GM12878 (cell line): ENCODE measurements around the gene PHACTR1. TPM values are rescaled to one million over a fixed set of nuclear protein-coding genes. Genes with fewer than 3 reads are reported as not detected.

Source experiments
- ATAC-seq: fragments of 200-7000 bp; cut with Tn5 transposase; 3 replicates; pipeline ENCODE4 v1.9.1; 2020; ENCODE audit warnings: mild to moderate bottlenecking, moderate library complexity
- BruUV-seq: library from RNA; stranded (reverse); fragments of 400-500 nt; replicated peaks from 2 replicates; lab custom pipeline; 2021; lab: Mats Ljungman, UMichigan
- CTCF ChIA-PET: fragments of 300-600 bp; sonication (Branson Sonifier 250); formaldehyde crosslinking; extraction: SDS; loops from one replicate; lab custom pipeline; 2021; ENCODE audit warnings: inconsistent platforms; lab: Yijun Ruan, JAX
- POLR2A ChIA-PET: fragments of 350-600 bp; formaldehyde crosslinking; extraction: SDS; loops from one replicate; lab custom pipeline; 2021; ENCODE audit warnings: inconsistent platforms; lab: Charles Lee
- RAD21 ChIA-PET: fragments of 300-600 bp; sonication (Branson Sonifier 250); formaldehyde crosslinking; loops from one replicate; lab custom pipeline; 2023; ENCODE audit warnings: antibody characterized with exemption; ENCODE audit not compliant: unreplicated experiment; lab: Charles Lee
- SMC1A ChIA-PET: fragments of 300-600 bp; sonication (Branson Sonifier 250); formaldehyde crosslinking; loops from one replicate; lab custom pipeline; 2023; ENCODE audit not compliant: unreplicated experiment, uncharacterized antibody; lab: Charles Lee
- DNase-seq: peaks from one replicate; pipeline ENCODE4 v3.0.0-alpha.2; 2011; ENCODE audit warnings: low read depth, low spot score
- FAIRE-seq: peaks from 3 replicates; lab custom pipeline; 2011; peaks lifted over from hg19 to GRCh38; lab: Jason Lieb, UNC
- H2AFZ ChIP-seq: 2 replicates; pipeline ENCODE4 v1.6.0; 2011; ENCODE audit warnings: low read depth, low read length, control low read depth; ENCODE audit not compliant: control insufficient read depth
- H3K27ac ChIP-seq: 2 replicates; pipeline ENCODE4 v1.5.1; 2011; ENCODE audit warnings: control low read depth; ENCODE audit not compliant: control insufficient read depth, insufficient read depth
- H3K27me3 ChIP-seq, 2 experiments: replicated peaks in 1 of 2; 2 replicates each; pipeline versions ENCODE4 v1.6.0 to v1.6.1; 2011; ENCODE audit warnings: low read length in 1 of 2; ENCODE audit not compliant: control insufficient read depth in 2 of 2, insufficient read depth in 2 of 2
- H3K36me3 ChIP-seq, 2 experiments: 2 replicates each; pipeline ENCODE4 v1.5.1; 2011; ENCODE audit warnings: low read length in 1 of 2; ENCODE audit not compliant: control insufficient read depth in 2 of 2, insufficient read depth in 2 of 2
- H3K4me1 ChIP-seq: 2 replicates; pipeline ENCODE4 v1.6.1; 2011; ENCODE audit warnings: mild to moderate bottlenecking, low read length, moderate library complexity, mixed read lengths; ENCODE audit not compliant: control insufficient read depth, insufficient read depth
- H3K4me2 ChIP-seq: 2 replicates; pipeline ENCODE4 v1.6.0; 2011; ENCODE audit warnings: control low read depth; ENCODE audit not compliant: control insufficient read depth, insufficient read depth
- H3K4me3 ChIP-seq: fragments of 200-600 bp; sonication (generic); 2 replicates; pipeline ENCODE4 v1.5.1; 2016
- H3K79me2 ChIP-seq: 2 replicates; pipeline ENCODE4 v1.6.0; 2011; ENCODE audit warnings: low read length; ENCODE audit not compliant: control insufficient read depth, insufficient read depth
- H3K9ac ChIP-seq: 2 replicates; pipeline ENCODE4 v1.8.0; 2011; ENCODE audit warnings: low read length, control low read depth, mixed read lengths; ENCODE audit not compliant: control insufficient read depth, insufficient read depth
- H3K9me3 ChIP-seq: replicated peaks from 3 replicates; pipeline ENCODE4 v1.5.1; 2011; ENCODE audit warnings: mild to moderate bottlenecking, low read length; ENCODE audit not compliant: control insufficient read depth, insufficient read depth
- H4K20me1 ChIP-seq: 2 replicates; pipeline ENCODE4 v1.6.0; 2011; ENCODE audit not compliant: control insufficient read depth, insufficient read depth
- MXI1 ChIP-seq: fragments of 150-350 bp; IDR thresholded peaks from 2 replicates; pipeline ENCODE4 v1.6.1; 2011; ENCODE audit warnings: low read depth, mild to moderate bottlenecking, inconsistent platforms, low read length, improper control_type of control experiment
- NRF1 ChIP-seq: conservative IDR thresholded peaks from 2 replicates; pipeline ENCODE4 v1.6.1; 2011; ENCODE audit warnings: mild to moderate bottlenecking, low read depth, low read length, improper control_type of control experiment
- POU2F2 ChIP-seq: IDR thresholded peaks from 3 replicates; pipeline ENCODE4 v1.6.1; 2011; ENCODE audit warnings: low read depth, mild to moderate bottlenecking, low read length, borderline replicate concordance
- RBBP5 ChIP-seq: fragments of 200-600 bp; sonication (generic); conservative IDR thresholded peaks from 2 replicates; pipeline ENCODE4 v1.6.1; 2016
- RFX5 ChIP-seq: IDR thresholded peaks from 2 replicates; pipeline ENCODE4 v1.6.1; 2011; ENCODE audit warnings: low read depth, low read length, improper control_type of control experiment
- SUPT20H ChIP-seq: IDR thresholded peaks from 2 replicates; pipeline ENCODE4 v1.6.1; 2011; ENCODE audit warnings: low read depth, mild to moderate bottlenecking, low read length, moderate library complexity, borderline replicate concordance; ENCODE audit not compliant: control insufficient read depth
- TARDBP ChIP-seq: IDR thresholded peaks from 2 replicates; pipeline ENCODE4 v1.6.1; 2016; ENCODE audit warnings: borderline replicate concordance
- WGBS: methylation state at CpG from one replicate; pipeline ENCODE4 v1.1.6; 2016; ENCODE audit warnings: low lambda C conversion rate; ENCODE audit not compliant: insufficient replicate concordance, insufficient coverage; ENCODE audit errors: missing lambda C conversion rate; 5-methylcytosine and 5-hydroxymethylcytosine counted together
- in situ Hi-C: fragments of 300-500 bp; cut with MboI; formaldehyde crosslinking; loops from 9 replicates; pipeline ENCODE4 v1.14.3; 2018; ENCODE audit warnings: mixed read lengths
- intact Hi-C: fragments of 100-400 bp; cut with micrococcal nuclease; formaldehyde crosslinking; loops from one replicate; pipeline ENCODE4 v1.14.2; 2022; ENCODE audit not compliant: unreplicated experiment
- polyA plus RNA-seq, 11 experiments: library from polyadenylated mRNA; depleted of rRNA in 4 of 11; unstranded in 6 of 11; stranded (reverse) in 5 of 11; fragments of >200 nt; fragmentation: Nextera tagmentation in 4 of 11; fragmentation: Illumina TruSeq in 1 of 11; extraction: Ambion mirVana in 4 of 11; extraction: Trizol in 1 of 11; gene quantifications; 1 replicate in 1 of 11; 2 replicates in 10 of 11; pipeline versions ENCODE4 v1.2.1 to v1.2.3, GENCODE V29; 2011 to 2016; ENCODE audit warnings: inconsistent platforms in 2 of 11, missing spikeins in 2 of 11, low read depth in 1 of 11
- total RNA-seq, 4 experiments: library from RNA; depleted of rRNA in 3 of 4; stranded (reverse); fragments of >200 nt in 3 of 4; fragmentation: Illumina TruSeq in 1 of 4; extraction: Trizol in 1 of 4; gene quantifications; 2 replicates each; pipeline versions ENCODE4 v1.2.1 to v1.2.3, GENCODE V29; 2013 to 2021
- TF ChIP-seq, protein P1 (sequence below): IDR thresholded peaks from 2 replicates; pipeline ENCODE4 v1.6.1; 2011; ENCODE audit warnings: borderline replicate concordance, low read depth, mild to moderate bottlenecking, moderate library complexity, low read length; ENCODE audit not compliant: insufficient read depth, poor library complexity, severe bottlenecking
- TF ChIP-seq, protein P2 (sequence below): IDR thresholded peaks from 2 replicates; pipeline ENCODE4 v1.6.1; 2012; ENCODE audit warnings: low read depth, low read length, improper control_type of control experiment
- TF ChIP-seq, protein P3 (sequence below): IDR thresholded peaks from 2 replicates; pipeline ENCODE4 v1.6.1; 2012; ENCODE audit warnings: low read depth, low read length, improper control_type of control experiment
- TF ChIP-seq, protein P4 (sequence below): fragments of 450-650 bp; IDR thresholded peaks from 2 replicates; pipeline ENCODE4 v1.6.1; 2014; ENCODE audit warnings: mild to moderate bottlenecking
- TF ChIP-seq, protein P5 (sequence below): IDR thresholded peaks from 2 replicates; pipeline ENCODE4 v1.6.1; 2011; ENCODE audit warnings: low read depth, mild to moderate bottlenecking, low read length, moderate library complexity, borderline replicate concordance; ENCODE audit errors: extremely low read depth
- TF ChIP-seq, protein P6 (sequence below): fragments of 450-650 bp; formaldehyde crosslinking; IDR thresholded peaks from 2 replicates; pipeline ENCODE4 v1.4.0; 2022; ENCODE audit warnings: mild to moderate bottlenecking, moderate library complexity

The PHACTR1 gene
- total and polyA plus RNA-seq, 10 of the 15 experiments (the other 5 are each of a cell fraction or from before 2014, with no cell fraction given): 34.2 to 94.6 (median 62.3) TPM

DNA sequence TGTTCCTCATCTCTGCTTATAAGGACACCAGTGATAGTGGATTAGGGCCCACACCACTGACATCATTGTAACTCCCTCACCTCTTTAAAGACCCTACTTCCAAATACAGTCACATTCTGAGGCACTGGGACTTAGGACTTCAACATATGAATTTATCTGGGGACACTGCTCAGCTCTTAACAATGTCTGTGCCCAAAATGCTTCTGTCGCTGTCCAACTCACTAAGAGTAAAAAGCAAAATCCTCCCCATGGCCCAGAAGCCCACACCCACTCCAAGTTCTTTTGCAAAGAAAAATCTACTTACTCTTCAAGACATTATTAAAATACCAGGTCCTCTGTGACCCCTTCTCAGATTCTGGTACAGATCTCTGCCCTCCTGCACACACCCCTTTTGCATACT, 495.5 kb downstream of the PHACTR1 start:
- H3K9me3 ChIP-seq: no peaks in the 10 kb centered on the region
- no TSS peak for BruUV-seq
- H3K27me3 ChIP-seq: no peaks in the 10 kb centered on the region; a peak in 1 of 4 replicates
- no peak overlapping the region for H2AFZ ChIP-seq
- RAD21 ChIA-PET: no interaction called here
- H3K36me3 ChIP-seq: no peaks in the 10 kb centered on the region
- 53% methylated on average over 1 of the region's 1 CpG for WGBS
- H3K4me1 ChIP-seq: 0 out of 2 replicates have a peak, but pooled peaks cover 1% of the 10 kb centered on the region
- SMC1A ChIA-PET: interaction anchor here (0.9 kb wide), 1 partner anchor 17 kb away, joined by 3 read pairs; no protein-coding TSS in a partner anchor
- POLR2A ChIA-PET: no interaction called here
- H3K79me2 ChIP-seq: no peaks in the 10 kb centered on the region
- CTCF ChIA-PET: interaction anchor here (0.8 to 1.9 kb wide), 2 partner anchors 10 to 17 kb away, joined by 3 to 6 read pairs; no protein-coding TSS in a partner anchor
- H3K4me2 ChIP-seq: no peak overlapping the region
- H4K20me1 ChIP-seq: no peaks in the 10 kb centered on the region
- intact Hi-C loops: no loop called here
- H3K9ac ChIP-seq: no peak overlapping the region
- ATAC-seq (no peak), FAIRE-seq (no peak), DNase-seq (no peak)
- no peak overlapping the region for H3K4me3 ChIP-seq
- no peak overlapping the region for H3K27ac ChIP-seq
- in situ Hi-C loops: no loop called here
- TF ChIP-seq RBBP5: no peak
- TF ChIP-seq POU2F2: no peak
- TF ChIP-seq, protein P1, sequence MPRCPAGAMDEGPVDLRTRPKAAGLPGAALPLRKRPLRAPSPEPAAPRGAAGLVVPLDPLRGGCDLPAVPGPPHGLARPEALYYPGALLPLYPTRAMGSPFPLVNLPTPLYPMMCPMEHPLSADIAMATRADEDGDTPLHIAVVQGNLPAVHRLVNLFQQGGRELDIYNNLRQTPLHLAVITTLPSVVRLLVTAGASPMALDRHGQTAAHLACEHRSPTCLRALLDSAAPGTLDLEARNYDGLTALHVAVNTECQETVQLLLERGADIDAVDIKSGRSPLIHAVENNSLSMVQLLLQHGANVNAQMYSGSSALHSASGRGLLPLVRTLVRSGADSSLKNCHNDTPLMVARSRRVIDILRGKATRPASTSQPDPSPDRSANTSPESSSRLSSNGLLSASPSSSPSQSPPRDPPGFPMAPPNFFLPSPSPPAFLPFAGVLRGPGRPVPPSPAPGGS: no peak
- TF ChIP-seq, protein P2, sequence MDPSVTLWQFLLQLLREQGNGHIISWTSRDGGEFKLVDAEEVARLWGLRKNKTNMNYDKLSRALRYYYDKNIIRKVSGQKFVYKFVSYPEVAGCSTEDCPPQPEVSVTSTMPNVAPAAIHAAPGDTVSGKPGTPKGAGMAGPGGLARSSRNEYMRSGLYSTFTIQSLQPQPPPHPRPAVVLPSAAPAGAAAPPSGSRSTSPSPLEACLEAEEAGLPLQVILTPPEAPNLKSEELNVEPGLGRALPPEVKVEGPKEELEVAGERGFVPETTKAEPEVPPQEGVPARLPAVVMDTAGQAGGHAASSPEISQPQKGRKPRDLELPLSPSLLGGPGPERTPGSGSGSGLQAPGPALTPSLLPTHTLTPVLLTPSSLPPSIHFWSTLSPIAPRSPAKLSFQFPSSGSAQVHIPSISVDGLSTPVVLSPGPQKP: no peak
- TF ChIP-seq SUPT20H: no peak
- TF ChIP-seq RFX5: no peak
- no peak for TF ChIP-seq MXI1
- TF ChIP-seq, protein P3, sequence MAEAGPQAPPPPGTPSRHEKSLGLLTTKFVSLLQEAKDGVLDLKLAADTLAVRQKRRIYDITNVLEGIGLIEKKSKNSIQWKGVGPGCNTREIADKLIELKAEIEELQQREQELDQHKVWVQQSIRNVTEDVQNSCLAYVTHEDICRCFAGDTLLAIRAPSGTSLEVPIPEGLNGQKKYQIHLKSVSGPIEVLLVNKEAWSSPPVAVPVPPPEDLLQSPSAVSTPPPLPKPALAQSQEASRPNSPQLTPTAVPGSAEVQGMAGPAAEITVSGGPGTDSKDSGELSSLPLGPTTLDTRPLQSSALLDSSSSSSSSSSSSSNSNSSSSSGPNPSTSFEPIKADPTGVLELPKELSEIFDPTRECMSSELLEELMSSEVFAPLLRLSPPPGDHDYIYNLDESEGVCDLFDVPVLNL: no peak
- TF ChIP-seq, protein P4, sequence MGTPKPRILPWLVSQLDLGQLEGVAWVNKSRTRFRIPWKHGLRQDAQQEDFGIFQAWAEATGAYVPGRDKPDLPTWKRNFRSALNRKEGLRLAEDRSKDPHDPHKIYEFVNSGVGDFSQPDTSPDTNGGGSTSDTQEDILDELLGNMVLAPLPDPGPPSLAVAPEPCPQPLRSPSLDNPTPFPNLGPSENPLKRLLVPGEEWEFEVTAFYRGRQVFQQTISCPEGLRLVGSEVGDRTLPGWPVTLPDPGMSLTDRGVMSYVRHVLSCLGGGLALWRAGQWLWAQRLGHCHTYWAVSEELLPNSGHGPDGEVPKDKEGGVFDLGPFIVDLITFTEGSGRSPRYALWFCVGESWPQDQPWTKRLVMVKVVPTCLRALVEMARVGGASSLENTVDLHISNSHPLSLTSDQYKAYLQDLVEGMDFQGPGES: no peak
- TF ChIP-seq NRF1: no peak
- TF ChIP-seq, protein P5, sequence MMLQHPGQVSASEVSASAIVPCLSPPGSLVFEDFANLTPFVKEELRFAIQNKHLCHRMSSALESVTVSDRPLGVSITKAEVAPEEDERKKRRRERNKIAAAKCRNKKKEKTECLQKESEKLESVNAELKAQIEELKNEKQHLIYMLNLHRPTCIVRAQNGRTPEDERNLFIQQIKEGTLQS: no peak
- TF ChIP-seq, protein P6, sequence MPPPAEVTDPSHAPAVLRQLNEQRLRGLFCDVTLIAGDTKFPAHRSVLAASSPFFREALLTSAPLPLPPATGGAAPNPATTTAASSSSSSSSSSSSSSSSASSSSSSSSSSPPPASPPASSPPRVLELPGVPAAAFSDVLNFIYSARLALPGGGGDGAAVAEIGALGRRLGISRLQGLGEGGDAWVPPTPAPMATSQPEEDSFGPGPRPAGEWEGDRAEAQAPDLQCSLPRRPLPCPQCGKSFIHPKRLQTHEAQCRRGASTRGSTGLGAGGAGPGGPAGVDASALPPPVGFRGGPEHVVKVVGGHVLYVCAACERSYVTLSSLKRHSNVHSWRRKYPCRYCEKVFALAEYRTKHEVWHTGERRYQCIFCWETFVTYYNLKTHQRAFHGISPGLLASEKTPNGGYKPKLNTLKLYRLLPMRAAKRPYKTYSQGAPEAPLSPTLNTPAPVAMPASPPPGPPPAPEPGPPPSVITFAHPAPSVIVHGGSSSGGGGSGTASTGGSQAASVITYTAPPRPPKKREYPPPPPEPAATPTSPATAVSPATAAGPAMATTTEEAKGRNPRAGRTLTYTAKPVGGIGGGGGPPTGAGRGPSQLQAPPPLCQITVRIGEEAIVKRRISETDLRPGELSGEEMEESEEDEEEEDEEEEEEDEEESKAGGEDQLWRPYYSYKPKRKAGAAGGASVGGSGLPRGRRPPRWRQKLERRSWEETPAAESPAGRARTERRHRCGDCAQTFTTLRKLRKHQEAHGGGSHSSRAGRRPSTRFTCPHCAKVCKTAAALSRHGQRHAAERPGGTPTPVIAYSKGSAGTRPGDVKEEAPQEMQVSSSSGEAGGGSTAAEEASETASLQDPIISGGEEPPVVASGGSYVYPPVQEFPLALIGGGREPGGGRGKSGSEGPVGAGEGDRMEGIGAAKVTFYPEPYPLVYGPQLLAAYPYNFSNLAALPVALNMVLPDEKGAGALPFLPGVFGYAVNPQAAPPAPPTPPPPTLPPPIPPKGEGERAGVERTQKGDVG (CRISPR knock-in tag): no peak
- TF ChIP-seq TARDBP: no peak
